Panc1 (cell line): Measurements from ENCODE around the gene ARL6IP4. TPM values are rescaled to one million over a fixed set of nuclear protein-coding genes. Genes with fewer than 3 reads are reported as not detected.
A peak's percentile ranks its signal among the peaks of the same experiment; 100 is the strongest.

Experiments
- ATAC-seq: fragments of 200-7000 bp; cut with Tn5 transposase; 2 replicates; pipeline ENCODE4 v1.9.1; 2020; ENCODE audit warnings: mild to moderate bottlenecking, moderate library complexity
- BruUV-seq: library from RNA; stranded (reverse); fragments of 400-500 nt; replicated peaks from 2 replicates; lab custom pipeline; 2021; lab: Mats Ljungman, UMichigan
- CTCF ChIA-PET: fragments of 300-600 bp; sonication (Branson Sonifier 250); formaldehyde crosslinking; loops from one replicate; lab custom pipeline; 2022; ENCODE audit warnings: antibody characterized with exemption; lab: Charles Lee
- POLR2A ChIA-PET: fragments of 300-600 bp; sonication (Branson Sonifier 250); formaldehyde crosslinking; loops from one replicate; lab custom pipeline; 2022; ENCODE audit warnings: antibody characterized with exemption; lab: Charles Lee
- DNase-seq: peaks from one replicate; pipeline ENCODE4 v3.0.0-alpha.2; 2010; ENCODE audit warnings: low read depth, low spot score
- H3K27ac ChIP-seq: 2 replicates; pipeline ENCODE4 v1.5.1; 2011; ENCODE audit warnings: mild to moderate bottlenecking, low read length, inconsistent platforms
- H3K27me3 ChIP-seq: fragments of 200-500 bp; sonication (Bioruptor generic); 2 replicates; pipeline ENCODE4 v1.6.0; 2014; ENCODE audit warnings: low read length, inconsistent platforms; ENCODE audit not compliant: control insufficient read depth, insufficient read depth
- H3K36me3 ChIP-seq: fragments of 200-500 bp; sonication (Bioruptor generic); 2 replicates; pipeline ENCODE4 v1.5.1; 2014; ENCODE audit warnings: inconsistent platforms, mild to moderate bottlenecking, low read length, moderate library complexity; ENCODE audit not compliant: control insufficient read depth, insufficient read depth
- H3K4me1 ChIP-seq: 2 replicates; pipeline ENCODE4 v1.5.1; 2011; ENCODE audit warnings: inconsistent platforms, mild to moderate bottlenecking, low read length, moderate library complexity; ENCODE audit not compliant: control insufficient read depth, insufficient read depth
- H3K4me3 ChIP-seq, 2 experiments: 2 replicates each; pipeline ENCODE4 v1.5.1; 2011 to 2012; ENCODE audit warnings: low read depth in 2 of 2, low read length in 2 of 2, mild to moderate bottlenecking in 2 of 2, inconsistent platforms in 1 of 2, moderate library complexity in 1 of 2
- H3K9me3 ChIP-seq: fragments of 200-500 bp; sonication (Bioruptor generic); 2 replicates; pipeline ENCODE4 v1.5.1; 2014; ENCODE audit warnings: low read depth, mild to moderate bottlenecking, inconsistent platforms, low read length, moderate library complexity; ENCODE audit not compliant: control insufficient read depth, insufficient read depth
- CTCF ChIP-seq: fragments of 450-650 bp; IDR thresholded peaks from 2 replicates; pipeline ENCODE4 v1.5.1; 2017; ENCODE audit warnings: mild to moderate bottlenecking
- POLR2AphosphoS5 ChIP-seq: IDR thresholded peaks from 2 replicates; pipeline ENCODE4 v1.6.1; 2012; ENCODE audit warnings: mild to moderate bottlenecking, low read depth, low read length, moderate library complexity
- SIN3A ChIP-seq: IDR thresholded peaks from 2 replicates; pipeline ENCODE4 v1.6.1; 2012; ENCODE audit warnings: low read depth, mild to moderate bottlenecking, low read length, moderate library complexity, borderline replicate concordance; ENCODE audit not compliant: insufficient read depth
- TCF7L2 ChIP-seq: IDR thresholded peaks from 2 replicates; pipeline ENCODE4 v1.6.1; 2011; ENCODE audit warnings: mild to moderate bottlenecking, low read depth, low read length, inconsistent platforms
- in situ Hi-C: cut with HindIII; loops from 2 replicates; pipeline ENCODE4 v1.10.0; 2016; ENCODE audit warnings: low sequenced_read_pairs, low pct_unique_long_range_greater_than_20kb
- intact Hi-C: fragments of 100-400 bp; cut with micrococcal nuclease; formaldehyde crosslinking; loops from one replicate; pipeline ENCODE4 v1.10.0; 2022; ENCODE audit not compliant: unreplicated experiment
- total RNA-seq: library from RNA; stranded (reverse); gene quantifications from one replicate; pipeline ENCODE4 v1.2.1, GENCODE V29; 2021; ENCODE audit not compliant: unreplicated experiment
- TF ChIP-seq, protein P1 (sequence below), 2 experiments: IDR thresholded peaks; 2 replicates each; pipeline ENCODE4 v1.6.1; 2011 to 2012; ENCODE audit warnings: low read depth in 2 of 2, control low read depth in 1 of 2, low read length in 1 of 2, mild to moderate bottlenecking in 1 of 2, moderate library complexity in 1 of 2; ENCODE audit not compliant: insufficient read depth in 1 of 2

Gene ARL6IP4
- total RNA-seq, 1 experiment from 2014 or later: 184 TPM

DNA sequence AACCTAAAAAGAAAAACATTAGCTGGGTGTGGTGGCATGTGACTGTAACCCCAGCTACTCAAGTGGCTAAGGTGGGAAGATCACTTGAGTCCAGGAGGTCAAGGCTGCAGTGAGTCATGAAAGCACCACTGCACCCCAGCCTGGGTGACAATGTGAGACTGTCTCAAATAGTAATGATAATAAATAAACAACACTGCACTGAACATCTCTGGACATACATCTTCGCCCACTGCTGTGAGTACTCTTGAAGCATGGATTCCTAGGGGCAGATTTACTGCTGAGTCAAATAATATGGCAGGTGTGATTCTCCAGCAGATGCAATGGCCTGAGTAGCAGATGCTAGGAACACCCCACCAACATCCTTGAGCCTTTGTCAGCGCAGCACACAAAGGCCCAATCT is 37.8 kb upstream of the ARL6IP4 start:
- DNase-seq (no peak), ATAC-seq (no peak)
- no peaks in the 10 kb centered on the region for H3K36me3 ChIP-seq
- peak overlapping the region; percentile 93 for H3K27ac ChIP-seq
- BruUV-seq: no TSS peak
- H3K4me1 ChIP-seq: peaks cover 50% of the 10 kb centered on the region
- intact Hi-C loops (loop anchor here (5.0 kb wide), 1 partner anchor 45 kb away; the partner anchor contains the start of gene VPS37B), in situ Hi-C loops (no loop called here)
- H3K4me3 ChIP-seq: no peak overlapping the region
- CTCF ChIA-PET: interaction anchor here (0.7 kb wide), 1 partner anchor 82 kb away, joined by 5 read pairs; no protein-coding TSS in a partner anchor
- TF ChIP-seq CTCF (no peak), SIN3A (no peak), TCF7L2 (no peak), POLR2AphosphoS5 (no peak)
- TF ChIP-seq, protein P1, sequence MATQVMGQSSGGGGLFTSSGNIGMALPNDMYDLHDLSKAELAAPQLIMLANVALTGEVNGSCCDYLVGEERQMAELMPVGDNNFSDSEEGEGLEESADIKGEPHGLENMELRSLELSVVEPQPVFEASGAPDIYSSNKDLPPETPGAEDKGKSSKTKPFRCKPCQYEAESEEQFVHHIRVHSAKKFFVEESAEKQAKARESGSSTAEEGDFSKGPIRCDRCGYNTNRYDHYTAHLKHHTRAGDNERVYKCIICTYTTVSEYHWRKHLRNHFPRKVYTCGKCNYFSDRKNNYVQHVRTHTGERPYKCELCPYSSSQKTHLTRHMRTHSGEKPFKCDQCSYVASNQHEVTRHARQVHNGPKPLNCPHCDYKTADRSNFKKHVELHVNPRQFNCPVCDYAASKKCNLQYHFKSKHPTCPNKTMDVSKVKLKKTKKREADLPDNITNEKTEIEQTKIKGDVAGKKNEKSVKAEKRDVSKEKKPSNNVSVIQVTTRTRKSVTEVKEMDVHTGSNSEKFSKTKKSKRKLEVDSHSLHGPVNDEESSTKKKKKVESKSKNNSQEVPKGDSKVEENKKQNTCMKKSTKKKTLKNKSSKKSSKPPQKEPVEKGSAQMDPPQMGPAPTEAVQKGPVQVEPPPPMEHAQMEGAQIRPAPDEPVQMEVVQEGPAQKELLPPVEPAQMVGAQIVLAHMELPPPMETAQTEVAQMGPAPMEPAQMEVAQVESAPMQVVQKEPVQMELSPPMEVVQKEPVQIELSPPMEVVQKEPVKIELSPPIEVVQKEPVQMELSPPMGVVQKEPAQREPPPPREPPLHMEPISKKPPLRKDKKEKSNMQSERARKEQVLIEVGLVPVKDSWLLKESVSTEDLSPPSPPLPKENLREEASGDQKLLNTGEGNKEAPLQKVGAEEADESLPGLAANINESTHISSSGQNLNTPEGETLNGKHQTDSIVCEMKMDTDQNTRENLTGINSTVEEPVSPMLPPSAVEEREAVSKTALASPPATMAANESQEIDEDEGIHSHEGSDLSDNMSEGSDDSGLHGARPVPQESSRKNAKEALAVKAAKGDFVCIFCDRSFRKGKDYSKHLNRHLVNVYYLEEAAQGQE (IDR thresholded peaks at IDR 0.05; ENCODE audit: insufficient read depth in 1 of 2, low read depth in 2 of 2, low read length in 1 of 2): no peak
- no peaks in the 10 kb centered on the region for H3K27me3 ChIP-seq
- POLR2A ChIA-PET: interaction anchor here (0.6 kb wide), 4 partner anchors 35 to 442 kb away, joined by 3 to 7 read pairs (median 5); partner anchors contain the start of gene ZCCHC8
- no peaks in the 10 kb centered on the region for H3K9me3 ChIP-seq

- ChIA-PET POLR2A (no interaction called here), CTCF (interaction anchor here (0.7 kb wide), 1 partner anchor 83 kb away, joined by 5 read pairs; no protein-coding TSS in a partner anchor)
- no peaks in the 10 kb centered on the region for H3K9me3 ChIP-seq
- H3K4me1 ChIP-seq: peaks cover 51% of the 10 kb centered on the region
- peak overlapping the region; percentile 93 for H3K27ac ChIP-seq
- DNase-seq (no peak), ATAC-seq (no peak)
- H3K36me3 ChIP-seq: no peaks in the 10 kb centered on the region
- in situ Hi-C loops: no loop called here
- no peaks in the 10 kb centered on the region for H3K27me3 ChIP-seq
- no peak overlapping the region; a peak in 1 of 4 replicates for H3K4me3 ChIP-seq
- BruUV-seq: TSS peak; percentile 73
- TF ChIP-seq SIN3A: no peak
- no peak for TF ChIP-seq CTCF
- TF ChIP-seq, protein P1 (IDR thresholded peaks at IDR 0.05; ENCODE audit: insufficient read depth in 1 of 2, low read depth in 2 of 2, low read length in 1 of 2): no peak
- TF ChIP-seq POLR2AphosphoS5: no peak
- no peak for TF ChIP-seq TCF7L2
- intact Hi-C loops: loop anchor here (5.0 kb wide), 1 partner anchor 46 kb away; the partner anchor contains the start of gene VPS37B
These were observed 37.3 kb upstream of the ARL6IP4 start for GRCh38 chr12:122943196-122943595.
